Dendritic cell treated with granulocyte-macrophage colony-stimulating factor and Interleukin-4, amounts not matched to agents 40 ng/mL and 50 ng/mL, for 4 days (primary cell): ENCODE data around the gene NUTM2A.
"Not testable (repeated sequence)": the region's sequence is repeated elsewhere in the genome, so short reads cannot be mapped to it uniquely, and the experiment has no call there.

Experiments
- H3K27ac Mint-ChIP-seq: one replicate; pipeline ENCODE4 v1.8.0; 2022; ENCODE audit warnings: mild to moderate bottlenecking, mixed read lengths
- H3K27me3 Mint-ChIP-seq: one replicate; pipeline ENCODE4 v1.8.0; 2022; ENCODE audit warnings: mild to moderate bottlenecking, mixed read lengths
- H3K36me3 Mint-ChIP-seq: one replicate; pipeline ENCODE4 v1.8.0; 2022; ENCODE audit warnings: low read depth, mixed read lengths
- H3K4me1 Mint-ChIP-seq: one replicate; pipeline ENCODE4 v1.8.0; 2022; ENCODE audit warnings: low read depth, mixed read lengths
- H3K4me3 Mint-ChIP-seq: one replicate; pipeline ENCODE4 v1.8.0; 2022; ENCODE audit warnings: mild to moderate bottlenecking, moderate library complexity, mixed read lengths
- H3K9me3 Mint-ChIP-seq: one replicate; pipeline ENCODE4 v1.8.0; 2022; ENCODE audit warnings: mixed read lengths
- intact Hi-C: fragments of 100-400 bp; cut with micrococcal nuclease; formaldehyde crosslinking; loops from one replicate; pipeline ENCODE4 v1.15.0; 2022

The NUTM2A gene, protein sequence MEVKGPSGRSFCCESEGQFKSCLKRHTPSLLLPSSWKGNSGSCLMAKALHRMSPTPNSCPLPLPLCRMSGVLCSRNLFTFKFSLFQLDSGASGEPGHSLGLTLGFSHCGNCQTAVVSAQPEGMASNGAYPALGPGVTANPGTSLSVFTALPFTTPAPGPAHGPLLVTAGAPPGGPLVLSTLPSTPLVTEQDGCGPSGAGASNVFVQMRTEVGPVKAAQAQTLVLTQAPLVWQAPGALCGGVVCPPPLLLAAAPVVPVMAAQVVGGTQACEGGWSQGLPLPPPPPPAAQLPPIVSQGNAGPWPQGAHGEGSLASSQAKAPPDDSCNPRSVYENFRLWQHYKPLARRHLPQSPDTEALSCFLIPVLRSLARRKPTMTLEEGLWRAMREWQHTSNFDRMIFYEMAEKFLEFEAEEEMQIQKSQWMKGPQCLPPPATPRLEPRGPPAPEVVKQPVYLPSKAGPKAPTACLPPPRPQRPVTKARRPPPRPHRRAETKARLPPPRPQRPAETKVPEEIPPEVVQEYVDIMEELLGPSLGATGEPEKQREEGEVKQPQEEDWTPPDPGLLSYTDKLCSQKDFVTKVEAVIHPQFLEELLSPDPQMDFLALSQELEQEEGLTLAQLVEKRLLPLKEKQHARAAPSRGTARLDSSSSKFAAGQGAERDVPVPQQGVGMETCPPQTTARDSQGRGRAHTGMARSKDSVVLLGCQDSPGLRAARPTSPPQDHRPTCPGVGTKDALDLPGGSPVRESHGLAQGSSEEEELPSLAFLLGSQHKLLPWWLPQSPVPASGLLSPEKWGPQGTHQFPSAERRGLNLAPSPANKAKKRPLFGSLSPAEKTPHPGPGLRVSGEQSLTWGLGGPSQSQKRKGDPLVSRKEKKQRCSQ

DNA sequence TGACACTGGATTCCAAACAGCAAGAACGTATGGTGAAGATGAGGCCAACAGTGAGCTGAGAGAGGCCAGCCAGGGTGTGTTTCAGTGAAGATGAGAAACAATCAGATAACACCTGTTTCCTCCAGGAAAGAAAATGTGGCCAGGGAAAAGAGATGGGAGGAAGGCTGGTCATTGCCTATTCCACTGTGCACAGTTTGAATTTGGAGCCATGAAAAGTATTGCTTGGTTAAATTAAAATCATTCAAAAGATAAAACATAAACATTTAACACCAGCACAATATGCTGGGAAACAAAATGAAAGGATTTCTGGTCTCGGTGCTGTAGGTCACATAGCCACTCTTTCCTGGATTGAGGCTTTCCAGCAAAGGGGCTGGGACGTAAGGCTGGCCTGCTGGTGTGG lies at the start of gene NUTM2A:
NUTM2A (plus strand) TSS at position 301 of the 400 bp plus-strand sequence. CDS start 383 bp downstream, outside the sequence.
- intact Hi-C loops, H3K9me3 Mint-ChIP-seq, H3K4me1 Mint-ChIP-seq, H3K4me3 Mint-ChIP-seq, H3K36me3 Mint-ChIP-seq, H3K27ac Mint-ChIP-seq, H3K27me3 Mint-ChIP-seq: not testable (repeated sequence)

GRCh38 chr10:87177587-87177986 lies 47.7 kb upstream of the NUTM2A start:
- intact Hi-C loops, H3K4me3 Mint-ChIP-seq, H3K27ac Mint-ChIP-seq, H3K9me3 Mint-ChIP-seq, H3K4me1 Mint-ChIP-seq, H3K27me3 Mint-ChIP-seq: not testable (repeated sequence)
- peaks cover 24% of the 10 kb centered on the region for H3K36me3 Mint-ChIP-seq

- peaks cover 14% of the 10 kb centered on the region for H3K9me3 Mint-ChIP-seq
- H3K27me3 Mint-ChIP-seq, intact Hi-C loops, H3K4me3 Mint-ChIP-seq: not testable (repeated sequence)
- H3K36me3 Mint-ChIP-seq = peaks cover 50% of the 10 kb centered on the region
- peak overlapping the region; percentile 71 for H3K27ac Mint-ChIP-seq
- peaks cover 30% of the 10 kb centered on the region for H3K4me1 Mint-ChIP-seq
Measured at GRCh38 chr10:87184421-87184820, 40.8 kb upstream of the NUTM2A start.

- intact Hi-C loops, H3K27me3 Mint-ChIP-seq, H3K27ac Mint-ChIP-seq, H3K4me3 Mint-ChIP-seq: not testable (repeated sequence)
- H3K4me1 Mint-ChIP-seq = peaks cover 30% of the 10 kb centered on the region
- peaks cover 47% of the 10 kb centered on the region for H3K36me3 Mint-ChIP-seq
- peaks cover 14% of the 10 kb centered on the region for H3K9me3 Mint-ChIP-seq
Measured at GRCh38 chr10:87186016-87186415, 39.2 kb upstream of the NUTM2A start.

- intact Hi-C loops, H3K27me3 Mint-ChIP-seq, H3K4me3 Mint-ChIP-seq, H3K27ac Mint-ChIP-seq: not testable (repeated sequence)
- H3K36me3 Mint-ChIP-seq = peaks cover 56% of the 10 kb centered on the region
- H3K4me1 Mint-ChIP-seq = peaks cover 30% of the 10 kb centered on the region
- H3K9me3 Mint-ChIP-seq = peaks cover 13% of the 10 kb centered on the region
Measured at GRCh38 chr10:87187573-87187972, 37.7 kb upstream of the NUTM2A start.

GRCh38 chr10:87191841-87192240 lies 33.4 kb upstream of the NUTM2A start:
- H3K9me3 Mint-ChIP-seq, H3K4me3 Mint-ChIP-seq, intact Hi-C loops, H3K27me3 Mint-ChIP-seq, H3K4me1 Mint-ChIP-seq, H3K27ac Mint-ChIP-seq: not testable (repeated sequence)
- peaks cover 44% of the 10 kb centered on the region for H3K36me3 Mint-ChIP-seq

- H3K9me3 Mint-ChIP-seq, intact Hi-C loops, H3K36me3 Mint-ChIP-seq, H3K27ac Mint-ChIP-seq, H3K27me3 Mint-ChIP-seq, H3K4me3 Mint-ChIP-seq: not testable (repeated sequence)
- H3K4me1 Mint-ChIP-seq = peaks cover 16% of the 10 kb centered on the region
Measured at GRCh38 chr10:87200924-87201323, 24.3 kb upstream of the NUTM2A start.

DNA sequence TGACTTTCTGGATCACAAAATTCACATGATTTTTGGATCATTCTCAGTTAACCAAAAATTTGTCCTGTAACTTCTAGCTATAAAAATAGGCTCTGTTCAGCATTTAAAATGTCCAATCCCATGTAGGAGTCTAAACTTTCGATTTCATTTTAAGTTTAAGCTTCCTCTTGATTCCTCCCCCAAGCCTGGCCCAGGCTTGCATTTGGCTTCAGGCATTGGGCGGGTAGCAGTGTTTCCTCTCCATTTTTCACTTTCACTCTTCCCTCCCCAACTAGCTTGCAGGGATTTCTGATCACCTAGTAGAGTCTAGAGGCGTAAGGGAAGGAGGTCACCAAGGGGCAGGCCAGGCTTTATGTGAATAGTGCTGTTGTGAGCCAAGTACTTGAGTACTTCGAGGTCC lies 20.4 kb upstream of the NUTM2A start:
- H3K36me3 Mint-ChIP-seq, H3K9me3 Mint-ChIP-seq, H3K27me3 Mint-ChIP-seq, intact Hi-C loops, H3K4me3 Mint-ChIP-seq, H3K27ac Mint-ChIP-seq: not testable (repeated sequence)
- H3K4me1 Mint-ChIP-seq = peaks cover 16% of the 10 kb centered on the region

- not testable (repeated sequence) for H3K36me3 Mint-ChIP-seq, H3K27me3 Mint-ChIP-seq
Measured at GRCh38 chr10:87206922-87207321, 18.3 kb upstream of the NUTM2A start.

GRCh38 chr10:87210309-87210708 lies 14.9 kb upstream of the NUTM2A start:
- H3K9me3 Mint-ChIP-seq, H3K27ac Mint-ChIP-seq, H3K4me3 Mint-ChIP-seq, H3K36me3 Mint-ChIP-seq, intact Hi-C loops, H3K27me3 Mint-ChIP-seq: not testable (repeated sequence)
- H3K4me1 Mint-ChIP-seq = peaks cover 21% of the 10 kb centered on the region

More at GRCh38 chr10:87206922-87207321, 18.3 kb upstream of the NUTM2A start:
- H3K4me1 Mint-ChIP-seq = peaks cover 16% of the 10 kb centered on the region
- H3K4me3 Mint-ChIP-seq, intact Hi-C loops, H3K27ac Mint-ChIP-seq, H3K9me3 Mint-ChIP-seq: not testable (repeated sequence)

DNA sequence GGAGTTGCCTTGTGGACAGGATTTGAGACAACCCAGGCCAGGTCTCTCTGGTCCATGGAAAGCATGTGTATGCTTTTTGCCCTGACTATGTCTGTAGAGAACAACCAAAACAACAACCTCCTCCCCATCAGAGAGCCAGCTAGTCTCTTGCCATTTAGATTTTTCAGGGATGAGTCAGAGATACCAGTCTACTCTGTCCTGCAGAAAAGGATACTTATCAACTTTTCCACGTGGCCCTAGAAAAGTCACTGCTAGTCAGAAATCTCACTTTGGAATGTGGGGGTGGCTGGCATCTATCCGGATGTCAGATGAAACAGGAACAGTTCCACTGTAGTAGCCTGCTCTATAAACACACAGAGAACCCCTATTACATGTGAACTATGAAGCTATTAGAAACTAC lies 13.4 kb upstream of the NUTM2A start:
- H3K36me3 Mint-ChIP-seq, H3K27me3 Mint-ChIP-seq, intact Hi-C loops, H3K27ac Mint-ChIP-seq, H3K9me3 Mint-ChIP-seq, H3K4me3 Mint-ChIP-seq: not testable (repeated sequence)
- H3K4me1 Mint-ChIP-seq = peaks cover 29% of the 10 kb centered on the region

DNA sequence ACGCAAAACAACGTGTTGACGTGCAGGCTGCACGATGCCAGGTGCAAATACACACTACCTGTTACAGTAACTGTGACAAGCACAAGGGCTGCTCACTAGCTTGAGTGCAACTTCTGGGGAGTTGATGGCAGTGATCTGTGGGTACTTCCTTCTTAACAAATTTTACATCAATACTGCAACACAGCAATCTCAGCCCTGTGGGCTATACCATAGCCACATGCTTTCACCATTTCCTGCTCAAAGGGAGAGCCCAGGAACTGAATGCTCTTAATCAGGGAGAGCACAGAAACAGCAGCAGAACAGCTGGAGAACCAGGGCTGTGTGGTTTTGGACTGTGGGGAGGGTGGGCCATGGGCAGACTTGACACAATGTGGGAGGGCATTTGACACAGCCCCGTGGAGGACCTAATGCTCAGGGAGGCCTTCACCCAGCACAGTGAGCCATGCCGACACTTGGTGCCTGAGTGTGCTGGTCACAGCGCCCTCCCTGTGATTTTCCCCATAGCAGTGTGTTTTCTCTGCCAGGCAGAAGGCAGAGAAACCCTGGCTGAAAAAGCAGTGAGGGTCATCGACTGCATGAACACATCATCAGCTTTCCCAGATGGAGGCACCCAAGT lies 12.0 kb upstream of the NUTM2A start:
- intact Hi-C loops, H3K36me3 Mint-ChIP-seq, H3K27me3 Mint-ChIP-seq, H3K4me3 Mint-ChIP-seq, H3K9me3 Mint-ChIP-seq: not testable (repeated sequence)
- Mint-ChIP-seq H3K27ac (peak overlapping the region; percentile 6), H3K4me1 (peaks cover 35% of the 10 kb centered on the region)

- intact Hi-C loops, H3K27me3 Mint-ChIP-seq, H3K36me3 Mint-ChIP-seq, H3K9me3 Mint-ChIP-seq, H3K4me3 Mint-ChIP-seq: not testable (repeated sequence)
- Mint-ChIP-seq H3K27ac (peak overlapping the region; percentile 6), H3K4me1 (peaks cover 35% of the 10 kb centered on the region)
Measured at GRCh38 chr10:87213806-87214205, 11.4 kb upstream of the NUTM2A start.

GRCh38 chr10:87216120-87216519 lies 9.1 kb upstream of the NUTM2A start:
- intact Hi-C loops, H3K4me3 Mint-ChIP-seq, H3K27me3 Mint-ChIP-seq, H3K9me3 Mint-ChIP-seq, H3K36me3 Mint-ChIP-seq: not testable (repeated sequence)
- peaks cover 35% of the 10 kb centered on the region for H3K4me1 Mint-ChIP-seq
- peak overlapping the region; percentile 76 for H3K27ac Mint-ChIP-seq
